DMS 273 treated with DMSO at 0.1 percent for 48 hours (cell line): ENCODE measurements around the gene CDH2.

Experiments
- DNase-seq: peaks from one replicate; lab custom pipeline; 2025; lab: John Stamatoyannopoulos, UW

CDH2 gene

DNA sequence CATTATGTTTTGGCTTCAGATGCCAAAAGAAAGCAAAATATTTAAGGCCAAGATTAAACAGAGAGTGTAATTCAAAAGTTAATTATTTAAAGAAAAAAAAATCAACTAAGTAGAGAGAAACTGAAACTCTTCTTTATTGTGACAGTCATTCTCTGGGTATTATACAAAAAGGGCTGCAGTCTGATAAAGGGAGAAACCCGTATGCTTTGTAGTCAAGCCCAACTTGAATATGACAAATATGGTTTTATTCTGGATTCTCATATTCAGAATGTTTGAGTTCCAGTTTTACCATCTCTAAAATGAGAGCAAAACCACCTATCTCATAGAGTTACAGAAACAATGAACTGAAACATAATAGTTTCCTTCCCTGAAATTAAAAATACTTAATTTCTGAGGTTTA lies 8.2 kb downstream of the CDH2 start:
- no peak for DNase-seq

- DNase-seq: no peak
These were observed 9.0 kb downstream of the CDH2 start for GRCh38 chr18:28167835-28168349.

DNA sequence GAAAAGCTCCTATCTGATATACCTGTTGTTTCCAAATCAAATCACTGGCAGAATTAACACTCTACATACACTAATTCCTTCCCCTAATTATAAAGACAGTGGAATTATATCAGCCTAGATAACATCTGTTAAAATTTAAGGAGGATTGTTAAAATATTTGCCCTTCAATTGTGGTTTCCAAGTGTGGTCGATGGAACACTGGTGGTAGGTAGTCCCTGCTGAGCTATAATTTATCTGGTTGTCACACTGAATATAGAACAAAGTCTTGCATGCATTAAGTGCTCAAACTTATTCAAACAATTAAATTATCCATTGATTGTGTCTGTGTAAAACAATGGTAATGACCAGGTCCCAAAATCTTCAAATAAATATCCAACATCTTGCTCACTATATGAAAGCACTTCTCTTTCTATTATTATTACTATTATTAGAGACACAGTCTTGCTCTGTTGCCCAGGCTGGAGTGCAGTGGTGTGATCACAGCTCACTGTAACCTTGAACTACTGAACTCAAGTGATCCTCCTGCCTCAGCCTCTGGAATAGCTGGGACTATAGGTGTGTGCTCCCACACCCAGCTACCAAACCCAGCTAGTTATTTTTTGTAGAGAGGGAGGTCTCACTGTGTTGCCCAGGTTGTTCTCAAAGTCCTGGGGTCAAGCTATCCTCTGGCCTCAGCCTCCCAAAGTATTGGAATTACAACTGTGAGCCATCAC lies 12.0 kb downstream of the CDH2 start:
- no peak for DNase-seq

DNA sequence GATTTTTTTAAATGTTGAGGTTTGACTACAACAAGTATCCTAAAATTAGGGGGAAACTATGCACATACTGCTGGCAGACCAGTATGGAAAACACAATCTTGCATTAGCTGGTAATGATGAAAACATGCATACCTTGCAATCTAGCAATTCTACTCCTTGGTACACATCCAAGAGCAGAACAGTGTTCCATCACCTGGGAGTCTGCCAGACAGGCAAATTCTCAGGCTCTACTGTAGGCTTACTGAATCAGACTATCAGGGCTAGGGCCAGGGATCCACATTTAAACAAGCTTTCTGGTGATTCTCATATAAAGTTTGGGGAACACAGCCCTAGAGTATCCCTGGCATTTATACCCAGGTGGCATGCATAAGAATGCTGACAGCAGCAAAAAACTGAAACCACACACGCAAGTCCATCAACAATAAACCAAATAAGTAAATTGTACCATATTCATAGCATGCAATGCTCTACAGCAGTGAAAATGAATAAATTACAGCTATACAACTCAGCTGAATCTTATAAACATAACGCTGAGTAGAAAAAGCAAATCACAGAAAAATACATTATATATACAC lies 13.6 kb downstream of the CDH2 start:
- DNase-seq: no peak

GRCh38 chr18:28161608-28162599 lies 15.0 kb downstream of the CDH2 start:
- no peak for DNase-seq

DNA sequence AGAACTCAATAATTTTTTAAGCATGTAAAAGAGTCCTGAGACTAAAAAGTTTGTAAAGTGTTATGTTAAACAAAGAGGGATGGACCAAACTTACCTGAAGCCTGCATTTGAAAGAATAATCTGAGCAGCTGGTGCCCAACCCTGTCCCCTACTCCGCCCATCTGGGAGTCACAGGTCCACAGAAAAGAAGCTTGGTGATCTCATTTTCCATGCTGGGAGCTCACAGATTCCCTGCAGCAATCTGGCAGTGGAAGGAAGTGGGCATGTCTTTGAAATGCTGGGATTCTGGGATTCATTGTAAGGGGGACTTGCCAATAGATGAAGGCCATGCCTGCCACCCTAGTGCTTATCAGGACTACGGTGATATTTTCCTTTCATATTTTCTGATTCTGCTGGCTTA lies 17.9 kb downstream of the CDH2 start:
- DNase-seq: no peak

GRCh38 chr18:28158083-28158581 lies 18.8 kb downstream of the CDH2 start:
- DNase-seq: no peak

- DNase-seq: no peak
These were observed 23.4 kb downstream of the CDH2 start for GRCh38 chr18:28153485-28154065.

- DNase-seq: no peak
These were observed 24.2 kb downstream of the CDH2 start for GRCh38 chr18:28152754-28153153.

DNA sequence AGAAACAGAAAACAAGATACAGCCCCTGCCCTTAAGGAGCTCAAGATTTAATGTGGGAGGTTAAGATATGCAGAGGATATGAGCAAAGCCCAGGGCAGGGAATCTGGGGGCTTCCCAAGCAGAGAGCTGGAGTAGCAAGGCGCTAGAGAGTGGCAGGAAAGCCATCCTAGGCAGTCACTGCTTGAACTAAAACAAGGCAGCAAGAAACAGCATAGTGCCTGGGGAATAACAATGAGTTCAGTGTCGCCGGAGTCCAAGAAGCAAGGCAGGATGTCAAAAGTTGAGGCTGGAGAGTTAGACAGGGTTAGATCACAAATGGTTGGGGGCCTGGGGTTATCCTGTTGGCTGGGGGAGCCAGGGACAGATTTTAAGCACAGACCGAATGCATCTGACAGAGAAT lies 24.6 kb downstream of the CDH2 start:
- no peak for DNase-seq

GRCh38 chr18:28151434-28151833 lies 25.5 kb downstream of the CDH2 start:
- DNase-seq: no peak

- DNase-seq: no peak
These were observed 26.0 kb downstream of the CDH2 start for GRCh38 chr18:28150925-28151324.

- no peak for DNase-seq
These were observed 27.0 kb downstream of the CDH2 start for GRCh38 chr18:28149810-28150420.

DNA sequence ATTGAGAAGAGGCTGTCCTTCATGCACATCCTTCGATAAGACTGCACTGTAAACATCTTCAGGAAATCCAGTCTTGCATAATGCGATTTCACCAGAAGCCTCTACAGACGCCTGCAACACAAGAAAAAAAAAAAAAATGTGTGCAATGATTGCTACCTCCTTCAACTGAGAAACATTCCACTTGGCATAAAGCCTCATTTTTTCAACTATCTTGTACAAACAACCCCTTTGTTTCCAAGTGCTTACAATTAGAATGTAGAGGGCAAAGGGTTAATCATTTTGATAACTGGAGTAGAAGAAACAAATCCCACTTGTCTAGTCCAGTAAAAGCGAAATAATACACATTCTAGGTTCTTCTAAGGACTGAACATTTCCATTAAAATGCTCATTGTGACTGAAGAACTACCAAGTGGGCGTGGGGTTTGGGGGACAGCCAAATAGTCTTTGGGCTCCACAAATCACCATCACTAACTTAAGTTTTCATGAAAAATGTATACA lies 29.2 kb downstream of the CDH2 start:
- no peak for DNase-seq

- DNase-seq: no peak
These were observed 33.2 kb downstream of the CDH2 start for GRCh38 chr18:28143725-28144124.

- no peak for DNase-seq
These were observed 38.1 kb downstream of the CDH2 start for GRCh38 chr18:28138816-28139215.

GRCh38 chr18:28136071-28136470 lies 40.9 kb downstream of the CDH2 start:
- DNase-seq: no peak

- DNase-seq: no peak
These were observed 42.2 kb downstream of the CDH2 start for GRCh38 chr18:28134774-28135173.

GRCh38 chr18:28132084-28132483 lies 44.8 kb downstream of the CDH2 start:
- DNase-seq: no peak

- DNase-seq: no peak
These were observed 48.3 kb downstream of the CDH2 start for GRCh38 chr18:28128659-28128980.
